Stimulated activated CD4-positive, alpha-beta T cell treated with anti-CD3 and anti-CD28 coated beads, Interleukin-12 subunit alpha, Interleukin-12 subunit beta, amount 100 ng/mL, for 24 hours (primary cell): Measurements from ENCODE around the gene SHMT2.
A peak's percentile ranks its signal among the peaks of the same experiment; 100 is the strongest.

Source experiments
- DNase-seq, 2 experiments: peaks; one replicate each; pipeline ENCODE4 v3.0.0-alpha.2; 2020; ENCODE audit warnings: low read depth in 2 of 2

SHMT2 gene

GRCh38 chr12:57196956-57197355, 32.6 kb upstream of the SHMT2 start:
- no peak for DNase-seq

- DNase-seq = no peak
Measured at GRCh38 chr12:57198329-57198728, 31.2 kb upstream of the SHMT2 start.

- no peak for DNase-seq
Measured at GRCh38 chr12:57199191-57199590, 30.3 kb upstream of the SHMT2 start.

GRCh38 chr12:57200497-57200896, 29.0 kb upstream of the SHMT2 start:
- no peak for DNase-seq

- no peak for DNase-seq
Measured at GRCh38 chr12:57201219-57201618, 28.3 kb upstream of the SHMT2 start.

GRCh38 chr12:57201631-57202030, 27.9 kb upstream of the SHMT2 start:
- no peak for DNase-seq

GRCh38 chr12:57202321-57202720, 27.2 kb upstream of the SHMT2 start:
- DNase-seq = no peak

- no peak for DNase-seq
Measured at GRCh38 chr12:57203201-57203600, 26.3 kb upstream of the SHMT2 start.

- DNase-seq = no peak
Measured at GRCh38 chr12:57203791-57204190, 25.7 kb upstream of the SHMT2 start.

- no peak for DNase-seq
Measured at GRCh38 chr12:57204454-57204853, 25.1 kb upstream of the SHMT2 start.

- no peak for DNase-seq
Measured at GRCh38 chr12:57205186-57205585, 24.3 kb upstream of the SHMT2 start.

GRCh38 chr12:57205931-57206330, 23.6 kb upstream of the SHMT2 start:
- DNase-seq = no peak

GRCh38 chr12:57207731-57208630, 21.5 kb upstream of the SHMT2 start:
- no peak for DNase-seq

GRCh38 chr12:57208631-57209282, 20.8 kb upstream of the SHMT2 start:
- DNase-seq = no peak

GRCh38 chr12:57209916-57210315, 19.6 kb upstream of the SHMT2 start:
- no peak for DNase-seq

GRCh38 chr12:57210461-57210860, 19.1 kb upstream of the SHMT2 start:
- no peak for DNase-seq

- DNase-seq = no peak
Measured at GRCh38 chr12:57210926-57211692, 18.4 kb upstream of the SHMT2 start.

GRCh38 chr12:57211791-57212700, 17.5 kb upstream of the SHMT2 start:
- DNase-seq = no peak

- no peak for DNase-seq
Measured at GRCh38 chr12:57212701-57213057, 16.8 kb upstream of the SHMT2 start.

GRCh38 chr12:57213058-57213715, 16.3 kb upstream of the SHMT2 start:
- DNase-seq = peak; percentile 65 to 79
